HG03354 (cell line): Measurements from ENCODE around the gene UBASH3B.

Experiments
- ATAC-seq: cut with Tn5 transposase; IDR thresholded peaks from one replicate; pipeline ENCODE4 v1.9.1; 2021; ENCODE audit warnings: mild to moderate bottlenecking; ENCODE audit not compliant: unreplicated experiment, poor library complexity, severe bottlenecking

Gene UBASH3B

GRCh38 chr11:122672892-122673291 lies 17.4 kb downstream of the UBASH3B start:
- ATAC-seq, result no peak

- ATAC-seq, result no peak
These were observed 18.2 kb downstream of the UBASH3B start for GRCh38 chr11:122673701-122674100.

- no peak for ATAC-seq
These were observed 21.1 kb downstream of the UBASH3B start for GRCh38 chr11:122676638-122677037.

- no peak for ATAC-seq
These were observed 21.7 kb downstream of the UBASH3B start for GRCh38 chr11:122677256-122677655.

GRCh38 chr11:122678406-122678805 lies 22.9 kb downstream of the UBASH3B start:
- no peak for ATAC-seq

- ATAC-seq, result no peak
These were observed 23.9 kb downstream of the UBASH3B start for GRCh38 chr11:122679466-122679865.

- no peak for ATAC-seq
These were observed 25.5 kb downstream of the UBASH3B start for GRCh38 chr11:122681070-122681469.

- ATAC-seq, result no peak
These were observed 26.2 kb downstream of the UBASH3B start for GRCh38 chr11:122681735-122682134.

- ATAC-seq, result no peak
These were observed 26.9 kb downstream of the UBASH3B start for GRCh38 chr11:122682464-122682863.

- ATAC-seq, result no peak
These were observed 29.5 kb downstream of the UBASH3B start for GRCh38 chr11:122685041-122685440.

- ATAC-seq, result no peak
These were observed 30.6 kb downstream of the UBASH3B start for GRCh38 chr11:122686111-122686510.

GRCh38 chr11:122690384-122690783 lies 34.9 kb downstream of the UBASH3B start:
- ATAC-seq, result no peak

GRCh38 chr11:122690801-122691548 lies 35.5 kb downstream of the UBASH3B start:
- no peak for ATAC-seq

GRCh38 chr11:122691549-122692150 lies 36.1 kb downstream of the UBASH3B start:
- ATAC-seq, result no peak

GRCh38 chr11:122692444-122692843 lies 36.9 kb downstream of the UBASH3B start:
- no peak for ATAC-seq

- ATAC-seq, result no peak
These were observed 39.6 kb downstream of the UBASH3B start for GRCh38 chr11:122695076-122695615.

GRCh38 chr11:122696662-122697061 lies 41.1 kb downstream of the UBASH3B start:
- peak; percentile 48 for ATAC-seq

- ATAC-seq, result peak; percentile 87
These were observed 42.2 kb downstream of the UBASH3B start for GRCh38 chr11:122697636-122698167.

GRCh38 chr11:122698392-122698791 lies 42.9 kb downstream of the UBASH3B start:
- no peak for ATAC-seq

- ATAC-seq, result no peak
These were observed 45.1 kb downstream of the UBASH3B start for GRCh38 chr11:122700666-122701065.

- no peak for ATAC-seq
These were observed 45.6 kb downstream of the UBASH3B start for GRCh38 chr11:122701143-122701542.
